ENCODE data around the gene FAM168A. TPM values are rescaled to one million over a fixed set of nuclear protein-coding genes. Genes with fewer than 3 reads are reported as not detected.

The FAM168A gene
- total RNA-seq, 1 experiment from 2014 or later, result 21.1 TPM

DNA sequence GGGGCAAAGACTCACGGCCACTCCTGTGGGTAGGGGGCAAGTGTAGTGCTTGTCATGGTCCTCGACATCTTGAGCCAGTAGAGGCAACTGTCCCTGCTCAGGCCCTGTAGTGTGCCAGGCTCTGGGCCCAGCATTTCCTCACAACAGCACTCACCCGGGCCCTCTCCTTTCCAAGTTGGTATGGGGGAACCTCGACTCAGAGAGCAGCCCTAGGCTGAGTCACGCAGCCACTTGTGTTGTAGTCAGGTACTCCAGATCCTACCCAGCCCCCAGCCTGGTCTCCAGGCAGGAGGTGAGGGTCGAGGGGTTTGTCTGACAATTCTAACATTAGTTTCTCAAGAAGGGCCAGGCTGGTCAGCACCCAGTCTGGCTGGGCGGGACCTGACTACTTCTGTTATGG is 217.6 kb downstream of the FAM168A start:
- no peak overlapping the region for H2BK5ac ChIP-seq (ENCODE audit: insufficient read length, low read length)
- no peaks in the 10 kb centered on the region; the same call in 1 of the 2 replicates for H3K27me3 ChIP-seq (ENCODE audit: insufficient read depth, low read length)
- Mint-ChIP-seq H3K4me3 (no peak overlapping the region), H3K9me3 (no peaks in the 10 kb centered on the region), H3K4me1 (peaks cover 29 to 36% of the 10 kb centered on the region in 2 experiments), H3K36me3 (ENCODE audit: insufficient read depth in 1 of 3, low read depth in 3 of 3) (no peaks in the 10 kb centered on the region; a peak in 1 of 7 replicates), H3K27me3 (ENCODE audit: low read depth) (peaks cover 14% of the 10 kb centered on the region), H3K27ac (no peak overlapping the region)
- H4K5ac ChIP-seq (ENCODE audit: insufficient read length, low read depth, low read length), result no peak overlapping the region
- H3K23me2 ChIP-seq (ENCODE audit: insufficient read length, low read depth, low read length, poor library complexity, severe bottlenecking), result peaks cover 6% of the 10 kb centered on the region
- no peak overlapping the region for H3K4ac ChIP-seq (ENCODE audit: low read depth, low read length)
- no peak overlapping the region for H2BK120ac ChIP-seq (ENCODE audit: low read depth, low read length, poor library complexity, severe bottlenecking)
- H2BK12ac ChIP-seq (ENCODE audit: insufficient read length, low read depth, low read length), result no peak overlapping the region
- H3K4me1 ChIP-seq (ENCODE audit: insufficient read depth, low read length), result peaks cover 3% of the 10 kb centered on the region; the same call in 1 of the 2 replicates
- H2BK15ac ChIP-seq (ENCODE audit: low read depth, low read length), result no peak overlapping the region
- H3K9me3 ChIP-seq (ENCODE audit: control insufficient read depth, low read depth, low read length), result no peaks in the 10 kb centered on the region
- H3K14ac ChIP-seq (ENCODE audit: insufficient read depth, low read length), result no peak overlapping the region
- no peaks in the 10 kb centered on the region for H3K79me1 ChIP-seq (ENCODE audit: insufficient read depth, low read depth, low read length, poor library complexity, severe bottlenecking)
- no peak overlapping the region for H2AFZ ChIP-seq (ENCODE audit: low read length)
- H2AK5ac ChIP-seq (ENCODE audit: insufficient read length, low read length), result no peak overlapping the region
- no peaks in the 10 kb centered on the region; the same call in 1 of the 2 replicates for H3K79me2 ChIP-seq (ENCODE audit: insufficient read depth, low read length)
- TF ChIP-seq, protein P1, sequence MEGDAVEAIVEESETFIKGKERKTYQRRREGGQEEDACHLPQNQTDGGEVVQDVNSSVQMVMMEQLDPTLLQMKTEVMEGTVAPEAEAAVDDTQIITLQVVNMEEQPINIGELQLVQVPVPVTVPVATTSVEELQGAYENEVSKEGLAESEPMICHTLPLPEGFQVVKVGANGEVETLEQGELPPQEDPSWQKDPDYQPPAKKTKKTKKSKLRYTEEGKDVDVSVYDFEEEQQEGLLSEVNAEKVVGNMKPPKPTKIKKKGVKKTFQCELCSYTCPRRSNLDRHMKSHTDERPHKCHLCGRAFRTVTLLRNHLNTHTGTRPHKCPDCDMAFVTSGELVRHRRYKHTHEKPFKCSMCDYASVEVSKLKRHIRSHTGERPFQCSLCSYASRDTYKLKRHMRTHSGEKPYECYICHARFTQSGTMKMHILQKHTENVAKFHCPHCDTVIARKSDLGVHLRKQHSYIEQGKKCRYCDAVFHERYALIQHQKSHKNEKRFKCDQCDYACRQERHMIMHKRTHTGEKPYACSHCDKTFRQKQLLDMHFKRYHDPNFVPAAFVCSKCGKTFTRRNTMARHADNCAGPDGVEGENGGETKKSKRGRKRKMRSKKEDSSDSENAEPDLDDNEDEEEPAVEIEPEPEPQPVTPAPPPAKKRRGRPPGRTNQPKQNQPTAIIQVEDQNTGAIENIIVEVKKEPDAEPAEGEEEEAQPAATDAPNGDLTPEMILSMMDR (conservative IDR thresholded peaks at IDR 0.05), result no peak
- DNase-seq, result no peak
- WGBS (ENCODE audit: extremely low coverage, insufficient read length, low lambda C conversion rate), result no CpG with 5 or more reads among the region's 7 CpGs
- H2BK20ac ChIP-seq (ENCODE audit: low read depth, low read length, poor library complexity, severe bottlenecking), result no peak overlapping the region
- H4K91ac ChIP-seq (ENCODE audit: insufficient read length, low read depth, low read length), result no peak overlapping the region
- H3K23ac ChIP-seq (ENCODE audit: insufficient read length, low read depth, low read length), result no peak overlapping the region
- no peak overlapping the region for H3K27ac ChIP-seq (ENCODE audit: insufficient read length, low read depth, low read length)
- no peak overlapping the region for H3K18ac ChIP-seq (ENCODE audit: insufficient read length, low read depth, low read length)
- H3K9ac ChIP-seq (ENCODE audit: extremely low read depth, insufficient read length, low read length), result no peak overlapping the region
- no peak overlapping the region for H3T11ph ChIP-seq (ENCODE audit: low read length)
- no peak overlapping the region for H3K56ac ChIP-seq (ENCODE audit: insufficient read length, low read depth, low read length)
- no peak overlapping the region for H3K4me2 ChIP-seq (ENCODE audit: insufficient read depth, insufficient read length, low read length)
- no peak overlapping the region for H4K8ac ChIP-seq (replicated peaks; ENCODE audit: insufficient read length, low read depth, low read length)
- no peaks in the 10 kb centered on the region for H4K20me1 ChIP-seq (ENCODE audit: control insufficient read depth, insufficient read depth, insufficient read length)
